Stimulated activated CD8-positive, alpha-beta memory T cell treated with anti-CD3 and anti-CD28 coated beads, Interleukin-15, amount 100 ng/mL, for 24 hours (primary cell): Measurements from ENCODE around the gene UGT1A4.

Experiments
- DNase-seq: peaks from one replicate; pipeline ENCODE4 v3.0.0-alpha.2; 2020; ENCODE audit warnings: low read depth

Gene UGT1A4

GRCh38 chr2:233791151-233791882, 72.8 kb downstream of the UGT1A4 start:
- DNase-seq = no peak

GRCh38 chr2:233791883-233792329, 73.4 kb downstream of the UGT1A4 start:
- no peak for DNase-seq

- no peak for DNase-seq
Measured at GRCh38 chr2:233792720-233793119, 74.2 kb downstream of the UGT1A4 start.

GRCh38 chr2:233793465-233794127, 75.1 kb downstream of the UGT1A4 start:
- DNase-seq = no peak

- no peak for DNase-seq
Measured at GRCh38 chr2:233794128-233794658, 75.7 kb downstream of the UGT1A4 start.

GRCh38 chr2:233795735-233796171, 77.2 kb downstream of the UGT1A4 start:
- DNase-seq = no peak

- DNase-seq = no peak
Measured at GRCh38 chr2:233796254-233796653, 77.7 kb downstream of the UGT1A4 start.

GRCh38 chr2:233798335-233799086, 80.0 kb downstream of the UGT1A4 start:
- no peak for DNase-seq

- no peak for DNase-seq
Measured at GRCh38 chr2:233799087-233799665, 80.6 kb downstream of the UGT1A4 start.

- DNase-seq = no peak
Measured at GRCh38 chr2:233799716-233800115, 81.2 kb downstream of the UGT1A4 start.

GRCh38 chr2:233800208-233800607, 81.7 kb downstream of the UGT1A4 start:
- DNase-seq = no peak

- no peak for DNase-seq
Measured at GRCh38 chr2:233801357-233802131, 83.0 kb downstream of the UGT1A4 start.

- DNase-seq = no peak
Measured at GRCh38 chr2:233802132-233802815, 83.7 kb downstream of the UGT1A4 start.

GRCh38 chr2:233803292-233803911, 84.9 kb downstream of the UGT1A4 start:
- DNase-seq = no peak

- no peak for DNase-seq
Measured at GRCh38 chr2:233803994-233804393, 85.5 kb downstream of the UGT1A4 start.

GRCh38 chr2:233807215-233807865, 88.8 kb downstream of the UGT1A4 start:
- no peak for DNase-seq

- DNase-seq = no peak
Measured at GRCh38 chr2:233807966-233808935, 89.7 kb downstream of the UGT1A4 start.

- no peak for DNase-seq
Measured at GRCh38 chr2:233810385-233810784, 91.8 kb downstream of the UGT1A4 start.

GRCh38 chr2:233811087-233811486, 92.6 kb downstream of the UGT1A4 start:
- DNase-seq = no peak
